NT2/D1 (cell line): Measurements from ENCODE around the gene EPHA4.

Experiments used
- YY1 ChIP-seq: IDR thresholded peaks from 2 replicates; pipeline ENCODE4 v1.6.1; 2011; ENCODE audit not compliant: insufficient read length, insufficient read depth
- ZNF274 ChIP-seq: IDR thresholded peaks from 2 replicates; pipeline ENCODE4 v1.6.1; 2011; ENCODE audit warnings: mild to moderate bottlenecking, low read depth, low read length

GRCh38 chr2:221478485-221478863 is 93.6 kb downstream of the EPHA4 start:
- TF ChIP-seq YY1 (no peak), ZNF274 (no peak)
